Placental epithelial cell (primary cell): Measurements from ENCODE around the gene USPL1. TPM values are rescaled to one million over a fixed set of nuclear protein-coding genes. Genes with fewer than 3 reads are reported as not detected.

ENCODE experiments used
- small RNA-seq: library from RNA; depleted of rRNA; stranded (forward); fragments of <200 nt; gene quantifications from one replicate; pipeline ENCODE3, GENCODE V24; 2012
- total RNA-seq: library from RNA; depleted of rRNA; stranded (reverse); fragments of >200 nt; gene quantifications from 2 replicates; pipeline ENCODE4 v1.2.3, GENCODE V29; 2012

Gene USPL1
- 20.4 and 28.1 TPM in 2 replicates for total RNA-seq

DNA sequence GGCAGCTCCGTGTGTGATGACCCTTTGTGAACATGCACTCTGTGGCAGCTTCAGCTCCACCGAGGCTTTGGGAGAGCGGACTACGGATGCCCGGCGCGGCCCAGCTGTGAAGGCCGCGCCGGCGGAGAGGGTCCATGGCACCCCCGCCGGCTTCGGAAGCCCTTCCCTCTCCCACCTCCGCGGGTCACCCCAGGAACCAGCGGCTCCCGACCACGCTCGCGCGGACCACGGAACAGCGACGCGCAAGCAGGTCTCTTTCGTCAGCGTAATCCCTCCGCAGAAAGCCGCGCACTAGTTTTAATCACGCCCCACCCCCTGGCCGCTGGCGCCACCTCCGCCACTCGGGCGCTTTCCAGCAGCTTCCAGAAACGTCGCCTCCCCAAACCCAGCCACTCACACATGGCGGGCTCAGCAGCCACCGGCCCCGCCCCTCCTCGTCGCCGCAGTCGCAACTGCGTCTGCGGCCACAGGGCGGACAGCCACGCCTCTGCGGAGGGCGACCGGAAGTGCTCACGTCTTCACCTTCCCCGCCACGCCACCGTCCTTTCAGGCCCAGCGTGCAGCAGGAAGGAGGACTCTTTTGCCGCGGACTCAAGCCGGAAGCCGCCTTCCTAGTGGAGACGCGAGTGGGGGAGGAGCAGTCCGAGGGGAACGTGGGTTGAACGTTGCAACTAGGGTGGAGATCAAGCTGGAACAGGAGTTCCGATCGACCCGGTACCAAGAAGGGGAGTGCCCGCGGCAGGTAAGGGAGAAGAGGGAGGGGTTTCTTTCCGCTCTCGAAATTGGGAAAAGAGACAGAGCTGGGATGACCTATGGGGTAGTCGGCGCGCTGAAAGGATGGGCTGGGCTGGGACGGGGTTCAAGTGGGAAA is at the start of gene USPL1:
USPL1 (plus strand) TSS at position 606 of the 871 bp plus-strand sequence. CDS start 3,221 bp downstream, outside the sequence.

Small RNA genes within 50 kb of the gene (small RNA-seq; reads per million reads assigned to genes)
- gene RF00017 = not detected

Other genes with a start within 250 kb of the USPL1 start
- gene UBE2L5, start 195.4 kb upstream of the USPL1 start, total RNA-seq = under 0.01 TPM in 1 of 2 replicates, not detected in the other
- gene HMGB1, start 152.0 kb upstream of the USPL1 start, total RNA-seq = 74.2 and 189 TPM in 2 replicates
- 0.76 and 2.0 TPM in 2 replicates for gene ALOX5AP, start 117.6 kb downstream of the USPL1 start, total RNA-seq